ENCODE data around the gene INPP5J.
"Not testable (repeated sequence)": the region's sequence is repeated elsewhere in the genome, so short reads cannot be mapped to it uniquely, and the experiment has no call there.

Gene INPP5J

DNA sequence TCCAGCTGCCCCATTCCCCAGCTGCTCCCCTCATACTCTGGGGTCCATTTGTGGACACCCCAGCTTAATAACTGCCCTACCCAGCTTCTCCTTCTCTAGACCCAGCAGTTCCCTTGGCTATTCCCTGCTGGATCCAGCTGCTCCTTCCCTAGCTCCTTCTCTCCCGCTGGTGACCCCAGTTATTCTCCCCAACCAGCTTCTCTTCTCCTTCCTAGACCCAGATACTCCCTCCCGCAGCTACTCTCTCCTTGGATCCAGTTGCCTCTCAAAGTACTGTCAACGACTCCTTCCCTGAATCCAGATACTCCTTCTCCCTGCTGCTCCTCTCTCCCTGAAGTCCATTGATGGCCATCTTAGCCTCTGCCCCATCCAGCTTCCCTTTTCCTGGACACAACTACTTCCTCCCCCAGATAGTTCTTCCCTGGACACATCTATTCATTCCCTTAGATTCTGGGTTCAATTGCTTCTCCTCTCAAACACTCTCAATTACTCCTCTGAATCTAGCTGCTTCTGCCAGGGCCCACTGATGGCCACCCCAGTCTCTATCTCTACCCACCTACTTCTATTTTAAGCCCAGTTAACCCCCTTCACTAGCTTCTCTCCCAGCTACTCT is 27.0 kb upstream of the INPP5J start:
- no peak for TF ChIP-seq FOXM1 (IDR thresholded peaks at IDR 0.05; ENCODE audit: borderline replicate concordance)
- no peak for TF ChIP-seq ELF4 (IDR thresholded peaks at IDR 0.05)
- no peak for TF ChIP-seq TARDBP (IDR thresholded peaks at IDR 0.05)
- no peak for TF ChIP-seq FOXA1 (IDR thresholded peaks at IDR 0.05)
- TF ChIP-seq ARNT (IDR thresholded peaks at IDR 0.05): no peak
- no peak for TF ChIP-seq HDGF (IDR thresholded peaks at IDR 0.05; ENCODE audit: borderline replicate concordance)
- TF ChIP-seq ZNF384 (IDR thresholded peaks at IDR 0.05): no peak
- TF ChIP-seq SUZ12 (IDR thresholded peaks at IDR 0.05): no peak
- no peak for TF ChIP-seq CTBP1 (IDR thresholded peaks at IDR 0.05; ENCODE audit: borderline replicate concordance)
- no peak for TF ChIP-seq L3MBTL2 (conservative IDR thresholded peaks at IDR 0.05)
- no peak for TF ChIP-seq SP1 (IDR thresholded peaks at IDR 0.05)
- no peak for TF ChIP-seq LEF1 (IDR thresholded peaks at IDR 0.05; ENCODE audit: borderline replicate concordance)
- TF ChIP-seq, protein P1, sequence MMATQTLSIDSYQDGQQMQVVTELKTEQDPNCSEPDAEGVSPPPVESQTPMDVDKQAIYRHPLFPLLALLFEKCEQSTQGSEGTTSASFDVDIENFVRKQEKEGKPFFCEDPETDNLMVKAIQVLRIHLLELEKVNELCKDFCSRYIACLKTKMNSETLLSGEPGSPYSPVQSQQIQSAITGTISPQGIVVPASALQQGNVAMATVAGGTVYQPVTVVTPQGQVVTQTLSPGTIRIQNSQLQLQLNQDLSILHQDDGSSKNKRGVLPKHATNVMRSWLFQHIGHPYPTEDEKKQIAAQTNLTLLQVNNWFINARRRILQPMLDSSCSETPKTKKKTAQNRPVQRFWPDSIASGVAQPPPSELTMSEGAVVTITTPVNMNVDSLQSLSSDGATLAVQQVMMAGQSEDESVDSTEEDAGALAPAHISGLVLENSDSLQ (IDR thresholded peaks at IDR 0.05): no peak
- TF ChIP-seq FOXK2 (IDR thresholded peaks at IDR 0.05): no peak
- TF ChIP-seq NFRKB (IDR thresholded peaks at IDR 0.05): no peak
- no peak for TF ChIP-seq BHLHE40 (IDR thresholded peaks at IDR 0.05; ENCODE audit: borderline replicate concordance)
- no peak for DNase-seq (ENCODE audit: extremely low spot score)
- POLR2A ChIA-PET: interaction anchor here (1.2 to 1.6 kb wide), 4 partner anchors 12 to 127 kb away, joined by 3 to 7 read pairs (median 6); partner anchors contain the start of genes MORC2, SELENOM, SMTN and TUG1
- CTCF ChIA-PET: interaction anchor here (0.7 to 1.1 kb wide), 2 partner anchors 11 to 370 kb away, joined by 3 to 7 read pairs; partner anchors contain the start of gene SELENOM

DNA sequence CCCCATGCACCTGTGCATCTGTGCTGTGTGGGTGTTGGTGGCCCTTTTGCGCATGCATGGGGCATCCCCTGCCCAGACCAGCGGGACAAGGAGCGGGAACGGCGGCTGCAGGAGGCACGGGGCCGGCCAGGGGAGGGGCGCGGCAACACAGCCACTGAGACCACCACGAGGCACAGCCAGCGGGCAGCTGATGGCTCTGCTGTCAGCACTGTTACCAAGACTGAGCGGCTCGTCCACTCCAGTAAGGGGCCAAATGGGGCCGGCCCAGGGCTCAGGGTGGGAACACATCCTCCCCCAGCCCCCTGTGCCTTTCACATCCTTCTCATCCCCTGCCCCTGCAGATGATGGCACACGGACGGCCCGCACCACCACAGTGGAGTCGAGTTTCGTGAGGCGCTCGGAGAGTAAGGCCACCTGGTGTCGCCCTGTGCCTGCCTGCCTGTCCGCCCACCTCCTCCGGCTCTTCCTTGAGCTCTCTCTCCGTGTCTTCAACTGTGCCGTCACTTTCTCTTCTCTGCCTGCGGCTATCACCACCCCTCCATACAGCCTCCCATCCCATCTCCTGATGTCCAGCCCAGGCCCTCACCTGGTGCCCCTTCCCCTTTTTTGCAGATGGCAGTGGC is 26.0 kb upstream of the INPP5J start:
- TF ChIP-seq ARNT (IDR thresholded peaks at IDR 0.05): no peak
- no peak for TF ChIP-seq FOXM1 (IDR thresholded peaks at IDR 0.05; ENCODE audit: borderline replicate concordance)
- ChIA-PET CTCF (interaction anchor here (0.7 to 0.8 kb wide), 2 partner anchors 12 to 369 kb away, joined by 3 read pairs; no protein-coding TSS in a partner anchor), POLR2A (interaction anchor here (1.4 to 1.6 kb wide), 2 partner anchors 14 to 16 kb away, joined by 3 to 6 read pairs; partner anchors contain the start of gene SMTN)
- DNase-seq (ENCODE audit: extremely low spot score): no peak

DNA sequence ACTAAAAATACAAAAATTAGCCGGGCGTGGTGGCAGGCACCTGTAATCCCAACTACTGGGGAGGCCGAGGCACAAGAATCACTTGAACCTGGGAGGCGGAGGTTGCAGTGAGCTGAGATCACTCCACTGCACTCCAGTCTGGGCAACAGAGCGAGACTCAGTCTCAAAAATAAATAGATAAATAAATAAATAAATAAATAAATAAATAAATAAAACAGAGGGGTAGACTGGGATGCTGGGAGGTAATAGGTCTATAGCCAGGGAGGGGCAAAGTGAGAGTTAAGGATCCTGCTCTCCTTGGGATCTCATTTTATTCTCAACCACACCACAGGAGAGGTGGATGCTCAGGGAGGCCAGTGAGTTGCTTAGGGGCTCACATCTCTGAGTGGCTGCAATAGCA is 25.2 kb upstream of the INPP5J start:
- POLR2A ChIA-PET; DNase-seq (ENCODE audit: extremely low spot score): not testable (repeated sequence)
- CTCF ChIA-PET: interaction anchor here (0.8 kb wide), 1 partner anchor 11 kb away, joined by 3 read pairs; no protein-coding TSS in a partner anchor

DNA sequence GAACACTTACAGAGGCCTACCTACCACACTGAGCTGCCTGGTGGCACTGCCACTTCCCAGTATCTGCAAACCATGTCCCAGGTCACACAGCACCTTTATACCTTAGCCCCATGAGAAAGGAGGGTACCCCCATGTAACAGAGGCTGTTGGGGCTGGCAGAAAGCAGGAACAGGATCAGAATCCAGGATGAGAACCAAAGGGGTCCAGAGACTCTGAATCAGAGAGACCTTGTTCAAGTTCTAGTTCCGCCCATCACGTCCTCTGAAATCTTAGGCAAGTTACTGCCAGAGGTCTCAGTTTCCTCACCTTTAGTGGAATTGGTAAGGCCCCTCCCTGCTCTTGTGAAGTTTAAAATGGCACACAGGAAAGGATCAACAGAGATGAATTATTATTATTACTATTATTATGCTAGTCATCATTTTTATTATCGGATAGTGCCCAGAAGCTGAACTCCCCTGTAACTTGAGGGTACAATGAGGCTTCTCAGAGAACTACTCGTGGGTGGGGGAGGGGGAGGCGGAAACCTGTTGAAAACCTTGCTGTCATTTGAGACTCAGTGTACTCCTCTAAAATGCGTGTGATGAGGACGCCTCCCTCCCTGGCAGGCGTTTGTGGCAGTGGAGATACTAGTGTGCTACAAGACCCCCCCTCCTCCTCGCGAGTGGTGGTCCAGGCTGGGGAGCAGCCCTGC is 24.7 kb upstream of the INPP5J start:
- DNase-seq (ENCODE audit: extremely low spot score): no peak
- ChIA-PET POLR2A (interaction anchor here (1.1 kb wide), 2 partner anchors 9 to 17 kb away, joined by 3 read pairs; partner anchors contain the start of genes SELENOM and SMTN), CTCF (interaction anchor here (1.2 kb wide), 1 partner anchor 10 kb away, joined by 7 read pairs; the partner anchor contains the start of gene SELENOM)
- no peak for TF ChIP-seq FOXM1 (IDR thresholded peaks at IDR 0.05; ENCODE audit: borderline replicate concordance)
- no peak for TF ChIP-seq BHLHE40 (IDR thresholded peaks at IDR 0.05; ENCODE audit: borderline replicate concordance)
- no peak for TF ChIP-seq NFRKB (IDR thresholded peaks at IDR 0.05)
- no peak for TF ChIP-seq ELF4 (IDR thresholded peaks at IDR 0.05)

DNA sequence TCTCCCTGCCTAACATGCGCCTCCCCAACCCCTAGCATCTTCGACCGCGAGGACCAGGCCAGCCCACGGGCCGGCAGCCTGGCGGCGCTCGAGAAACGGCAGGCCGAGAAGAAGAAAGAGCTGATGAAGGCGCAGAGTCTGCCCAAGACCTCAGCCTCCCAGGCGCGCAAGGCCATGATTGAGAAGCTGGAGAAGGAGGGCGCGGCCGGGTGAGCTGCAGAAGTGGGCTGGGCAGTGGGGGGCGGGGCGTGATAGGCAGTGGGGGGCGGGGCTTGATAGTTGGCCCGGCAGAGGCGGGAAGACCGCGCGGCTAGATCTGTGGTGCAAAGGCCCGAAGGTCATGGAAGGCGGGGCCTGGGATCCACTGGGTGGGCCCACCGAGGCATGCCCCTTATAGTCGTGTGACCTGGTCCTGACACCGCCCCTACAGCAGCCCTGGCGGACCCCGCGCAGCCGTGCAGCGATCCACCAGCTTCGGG is 24.1 kb upstream of the INPP5J start:
- ChIA-PET POLR2A (interaction anchor here (1.1 kb wide), 2 partner anchors 9 to 18 kb away, joined by 3 read pairs; partner anchors contain the start of genes SELENOM and SMTN), CTCF (interaction anchor here (1.2 kb wide), 1 partner anchor 9 kb away, joined by 7 read pairs; the partner anchor contains the start of gene SELENOM)
- DNase-seq (ENCODE audit: extremely low spot score): no peak
- TF ChIP-seq, protein P1 (IDR thresholded peaks at IDR 0.05): no peak
- TF ChIP-seq ARNT (IDR thresholded peaks at IDR 0.05) (no peak), CTBP1 (IDR thresholded peaks at IDR 0.05; ENCODE audit: borderline replicate concordance) (no peak), ELF4 (IDR thresholded peaks at IDR 0.05) (no peak), HDGF (IDR thresholded peaks at IDR 0.05; ENCODE audit: borderline replicate concordance) (no peak), FOXK2 (IDR thresholded peaks at IDR 0.05) (no peak), FOXA1 (IDR thresholded peaks at IDR 0.05) (no peak), L3MBTL2 (conservative IDR thresholded peaks at IDR 0.05) (no peak), FOXM1 (IDR thresholded peaks at IDR 0.05; ENCODE audit: borderline replicate concordance) (no peak), SP1 (IDR thresholded peaks at IDR 0.05) (no peak), NFRKB (IDR thresholded peaks at IDR 0.05) (no peak), LEF1 (IDR thresholded peaks at IDR 0.05; ENCODE audit: borderline replicate concordance) (no peak)

DNA sequence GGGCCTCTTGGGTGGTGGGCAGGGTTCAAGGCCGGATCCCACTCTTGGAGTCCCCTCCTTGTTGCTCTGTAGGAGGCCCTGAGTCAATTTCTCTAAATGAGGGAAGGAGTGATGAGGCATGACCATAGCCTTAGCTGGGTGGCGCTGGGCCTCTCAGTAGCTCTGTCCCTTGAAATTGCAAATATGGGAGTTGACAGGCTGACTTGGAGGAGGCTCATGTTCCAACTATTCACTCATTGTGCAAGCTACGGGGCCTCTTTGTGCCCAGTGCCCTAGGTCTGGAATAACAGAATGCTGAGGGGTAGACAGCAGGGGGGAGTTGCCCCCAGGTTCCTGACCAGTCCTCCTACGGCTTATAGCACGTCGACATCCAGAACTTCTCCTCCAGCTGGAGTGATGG is 23.4 kb upstream of the INPP5J start:
- TF ChIP-seq SP1 (IDR thresholded peaks at IDR 0.05) (no peak), NFRKB (IDR thresholded peaks at IDR 0.05) (no peak), TARDBP (IDR thresholded peaks at IDR 0.05) (no peak), HDGF (IDR thresholded peaks at IDR 0.05; ENCODE audit: borderline replicate concordance) (no peak), LEF1 (IDR thresholded peaks at IDR 0.05; ENCODE audit: borderline replicate concordance) (no peak), SUZ12 (IDR thresholded peaks at IDR 0.05) (no peak), FOXM1 (IDR thresholded peaks at IDR 0.05; ENCODE audit: borderline replicate concordance) (no peak), L3MBTL2 (conservative IDR thresholded peaks at IDR 0.05) (no peak), BHLHE40 (IDR thresholded peaks at IDR 0.05; ENCODE audit: borderline replicate concordance) (no peak), FOXK2 (IDR thresholded peaks at IDR 0.05) (no peak), ZNF384 (IDR thresholded peaks at IDR 0.05) (no peak), CTBP1 (IDR thresholded peaks at IDR 0.05; ENCODE audit: borderline replicate concordance) (no peak), ARNT (IDR thresholded peaks at IDR 0.05) (no peak), ELF4 (IDR thresholded peaks at IDR 0.05) (no peak), FOXA1 (IDR thresholded peaks at IDR 0.05) (no peak)
- TF ChIP-seq, protein P1 (IDR thresholded peaks at IDR 0.05): no peak
- no peak for DNase-seq (ENCODE audit: extremely low spot score)
- POLR2A ChIA-PET: interaction anchor here (1.1 kb wide), 2 partner anchors 8 to 19 kb away, joined by 3 read pairs; partner anchors contain the start of genes SELENOM and SMTN
- CTCF ChIA-PET: interaction anchor here (1.2 kb wide), 1 partner anchor 8 kb away, joined by 7 read pairs; the partner anchor contains the start of gene SELENOM

Data from HEK293T (cell line).